Vagina (tissue), 2 donors: ENCODE measurements around the gene IGF2BP3. TPM values are rescaled to one million over a fixed set of nuclear protein-coding genes. Genes with fewer than 3 reads are reported as not detected.
A peak's percentile ranks its signal among the peaks of the same experiment; 100 is the strongest.

Experiments used
- DNase-seq, 2 donors: peaks; one replicate each; pipeline ENCODE4 v3.0.0-alpha.2; 2017; ENCODE audit errors: extremely low spot score in 2 of 2
- H3K27ac ChIP-seq: fragments of 200-600 bp; sonication (generic); one replicate; pipeline ENCODE4 v1.5.1; 2019
- H3K27me3 ChIP-seq: fragments of 200-600 bp; sonication (generic); one replicate; pipeline ENCODE4 v1.5.1; 2019
- H3K36me3 ChIP-seq, 2 donors: fragments of 200-600 bp; sonication (generic); one replicate each; pipeline ENCODE4 v1.5.1; 2017 to 2019
- H3K4me1 ChIP-seq: fragments of 200-600 bp; sonication (generic); one replicate; pipeline ENCODE4 v1.5.1; 2019
- H3K4me3 ChIP-seq, 2 donors: fragments of 200-600 bp; sonication (generic); 1 replicate in 1 of 2; 2 replicates in 1 of 2; pipeline ENCODE4 v1.5.1; 2016 to 2019
- H3K9me3 ChIP-seq: fragments of 200-600 bp; sonication (generic); one replicate; pipeline ENCODE4 v1.5.1; 2019
- POLR2A ChIP-seq, 2 donors: fragments of 450-650 bp; IDR thresholded peaks; one replicate each; pipeline ENCODE4 v1.6.1; 2017; ENCODE audit warnings: antibody characterized with exemption in 2 of 2, mild to moderate bottlenecking in 2 of 2, moderate library complexity in 2 of 2
- POLR2AphosphoS5 ChIP-seq, 2 donors: sonication (generic); formaldehyde crosslinking; IDR thresholded peaks; one replicate each; pipeline ENCODE4 v1.9.0; 2017; ENCODE audit warnings: antibody characterized with exemption in 2 of 2, mild to moderate bottlenecking in 2 of 2, low read depth in 1 of 2; ENCODE audit not compliant: insufficient read depth in 1 of 2
- intact Hi-C: fragments of 100-400 bp; cut with DNase I; formaldehyde crosslinking; loops from one replicate; pipeline ENCODE4 v1.15.1; 2023
- total RNA-seq: library from RNA; depleted of rRNA; stranded (reverse); fragments of >200 nt; gene quantifications from one replicate; pipeline ENCODE4 v1.2.3, GENCODE V29; 2016
- TF ChIP-seq, protein P1 (sequence below), 3 experiments: fragments of 450-650 bp in 2 of 3; fragments of 200-600 bp in 1 of 3; sonication (generic) in 1 of 3; IDR thresholded peaks; one replicate each; pipeline ENCODE4 v1.5.1; 2017 to 2019; ENCODE audit warnings: antibody characterized with exemption in 3 of 3, mild to moderate bottlenecking in 2 of 3, moderate library complexity in 2 of 3

The IGF2BP3 gene
- total RNA-seq, 1 donor from 2014 or later = 11.8 TPM

DNA sequence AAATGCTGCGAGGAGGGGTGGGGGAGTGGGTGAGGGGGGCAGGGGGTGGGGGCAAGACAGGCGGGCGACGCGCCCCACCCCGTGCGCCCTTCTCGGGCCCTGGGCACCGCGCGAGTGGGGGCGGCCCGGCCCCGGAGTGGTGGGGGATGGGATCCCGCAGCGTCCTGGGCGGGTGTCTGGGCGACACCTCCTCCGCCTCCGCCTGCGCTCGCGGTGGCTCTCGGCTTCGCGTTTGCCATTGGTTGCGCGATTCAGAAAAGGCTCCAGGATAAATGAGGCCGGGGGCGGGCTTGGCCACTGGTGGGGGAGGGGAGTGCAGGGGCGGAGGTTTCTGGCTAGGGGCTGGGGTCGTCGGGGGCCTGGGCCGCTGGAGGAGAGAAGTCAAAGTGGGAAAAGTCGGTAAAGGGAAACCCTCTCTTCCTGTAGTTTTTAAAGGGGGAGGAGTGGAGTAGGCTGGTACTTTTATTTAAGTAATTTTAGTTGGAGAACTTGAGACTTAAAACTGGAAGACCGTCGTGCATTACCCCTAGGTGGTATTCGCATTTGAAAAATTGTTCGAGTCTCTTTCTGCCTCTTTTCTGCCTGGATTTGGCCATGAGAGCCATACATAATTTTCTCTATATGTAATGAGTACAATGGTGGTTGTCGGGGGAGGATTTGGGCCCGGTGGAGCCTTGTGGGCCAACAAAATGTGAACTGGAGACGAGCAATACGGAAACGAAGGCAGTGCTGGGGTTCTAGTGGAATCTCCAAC is 992 bp upstream of the IGF2BP3 start:
- peak overlapping the region; percentile 10 to 32 for H3K4me3 ChIP-seq
- peaks cover 34% of the 10 kb centered on the region for H3K27me3 ChIP-seq
- H3K9me3 ChIP-seq = no peaks in the 10 kb centered on the region
- TF ChIP-seq POLR2A (IDR thresholded peaks at IDR 0.05) (no peak), POLR2AphosphoS5 (IDR thresholded peaks at IDR 0.05; ENCODE audit: insufficient read depth in 1 of 2, low read depth in 1 of 2) (no peak)
- TF ChIP-seq, protein P1, sequence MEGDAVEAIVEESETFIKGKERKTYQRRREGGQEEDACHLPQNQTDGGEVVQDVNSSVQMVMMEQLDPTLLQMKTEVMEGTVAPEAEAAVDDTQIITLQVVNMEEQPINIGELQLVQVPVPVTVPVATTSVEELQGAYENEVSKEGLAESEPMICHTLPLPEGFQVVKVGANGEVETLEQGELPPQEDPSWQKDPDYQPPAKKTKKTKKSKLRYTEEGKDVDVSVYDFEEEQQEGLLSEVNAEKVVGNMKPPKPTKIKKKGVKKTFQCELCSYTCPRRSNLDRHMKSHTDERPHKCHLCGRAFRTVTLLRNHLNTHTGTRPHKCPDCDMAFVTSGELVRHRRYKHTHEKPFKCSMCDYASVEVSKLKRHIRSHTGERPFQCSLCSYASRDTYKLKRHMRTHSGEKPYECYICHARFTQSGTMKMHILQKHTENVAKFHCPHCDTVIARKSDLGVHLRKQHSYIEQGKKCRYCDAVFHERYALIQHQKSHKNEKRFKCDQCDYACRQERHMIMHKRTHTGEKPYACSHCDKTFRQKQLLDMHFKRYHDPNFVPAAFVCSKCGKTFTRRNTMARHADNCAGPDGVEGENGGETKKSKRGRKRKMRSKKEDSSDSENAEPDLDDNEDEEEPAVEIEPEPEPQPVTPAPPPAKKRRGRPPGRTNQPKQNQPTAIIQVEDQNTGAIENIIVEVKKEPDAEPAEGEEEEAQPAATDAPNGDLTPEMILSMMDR (IDR thresholded peaks at IDR 0.05) = no peak
- peaks cover 49% of the 10 kb centered on the region for H3K4me1 ChIP-seq
- intact Hi-C loops = no loop called here
- no peaks in the 10 kb centered on the region for H3K36me3 ChIP-seq
- H3K27ac ChIP-seq = no peak overlapping the region
- peak in 1 of 2 donors; percentile 74 for DNase-seq

DNA sequence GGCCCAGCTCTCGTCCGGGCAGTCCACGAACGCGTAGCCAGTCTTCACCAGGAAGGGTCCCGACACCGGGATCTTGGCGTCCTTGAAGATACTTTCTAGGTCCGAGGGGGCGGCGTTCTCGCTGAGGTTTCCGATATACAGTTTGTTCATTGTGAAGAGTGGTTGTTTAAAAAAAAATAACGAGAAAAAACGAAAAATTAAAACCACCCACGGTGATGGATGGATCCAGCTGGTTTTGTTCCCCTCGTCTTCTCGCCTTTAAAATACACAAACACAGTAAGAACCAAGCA is 385 bp downstream of the IGF2BP3 start:
- TF ChIP-seq POLR2AphosphoS5 (IDR thresholded peaks at IDR 0.05; ENCODE audit: insufficient read depth in 1 of 2, low read depth in 1 of 2) (no peak), POLR2A (IDR thresholded peaks at IDR 0.05) (no peak)
- TF ChIP-seq, protein P1 (IDR thresholded peaks at IDR 0.05) = no peak
- DNase-seq = peak in 1 of 2 donors; percentile 67
- no peaks in the 10 kb centered on the region for H3K9me3 ChIP-seq
- peaks cover 49% of the 10 kb centered on the region for H3K4me1 ChIP-seq
- H3K36me3 ChIP-seq = no peaks in the 10 kb centered on the region
- intact Hi-C loops = no loop called here
- no peak overlapping the region for H3K27ac ChIP-seq
- peaks cover 34% of the 10 kb centered on the region for H3K27me3 ChIP-seq
- H3K4me3 ChIP-seq = peak overlapping the region in 1 of 2 donors; percentile 54

- peaks cover 30% of the 10 kb centered on the region for H3K27me3 ChIP-seq
- H3K4me3 ChIP-seq = peak overlapping the region; percentile 25 to 54
- H3K4me1 ChIP-seq = peaks cover 46% of the 10 kb centered on the region
- intact Hi-C loops = no loop called here
- peak in 1 of 2 donors; percentile 88 for DNase-seq
- no peak overlapping the region for H3K27ac ChIP-seq
- no peaks in the 10 kb centered on the region for H3K9me3 ChIP-seq
- no peaks in the 10 kb centered on the region for H3K36me3 ChIP-seq
- no peak for TF ChIP-seq POLR2A (IDR thresholded peaks at IDR 0.05)
- TF ChIP-seq, protein P1 (IDR thresholded peaks at IDR 0.05) = no peak
- no peak for TF ChIP-seq POLR2AphosphoS5 (IDR thresholded peaks at IDR 0.05; ENCODE audit: insufficient read depth in 1 of 2, low read depth in 1 of 2)
Measured at GRCh38 chr7:23469150-23469960, 936 bp downstream of the IGF2BP3 start.

- DNase-seq = peak in 1 of 2 donors; percentile 96
- Histone ChIP-seq H3K27me3 (peaks cover 23% of the 10 kb centered on the region), H3K4me1 (peaks cover 39% of the 10 kb centered on the region), H3K4me3 (peak overlapping the region; percentile 25 to 54), H3K27ac (no peak overlapping the region), H3K36me3 (no peaks in the 10 kb centered on the region), H3K9me3 (no peaks in the 10 kb centered on the region)
- TF ChIP-seq, protein P1 (IDR thresholded peaks at IDR 0.05) = no peak
- TF ChIP-seq POLR2AphosphoS5 (IDR thresholded peaks at IDR 0.05; ENCODE audit: insufficient read depth in 1 of 2, low read depth in 1 of 2) = no peak
- TF ChIP-seq POLR2A (IDR thresholded peaks at IDR 0.05) = no peak
- intact Hi-C loops = no loop called here
Measured at GRCh38 chr7:23468526-23469149, 1.7 kb downstream of the IGF2BP3 start.
